Ovary (tissue), 9 donors: ENCODE data around the gene ARHGAP10. TPM values are rescaled to one million over a fixed set of nuclear protein-coding genes. Genes with fewer than 3 reads are reported as not detected.

Source experiments
- DNase-seq, 5 donors: peaks; one replicate each; pipeline ENCODE4 v3.0.0-alpha.2; 2019 to 2020
- H3K27ac ChIP-seq, 2 donors: fragments of 200-600 bp; one replicate each; pipeline versions ENCODE4 v1.5.1 to v1.8.0; 2019 to 2022
- H3K27me3 ChIP-seq: fragments of 200-600 bp; one replicate; pipeline ENCODE4 v1.8.0; 2022
- H3K36me3 ChIP-seq: fragments of 200-600 bp; sonication (generic); one replicate; pipeline ENCODE4 v1.5.1; 2019
- H3K4me1 ChIP-seq: one replicate; pipeline ENCODE4 v1.8.1; 2013; ENCODE audit warnings: mild to moderate bottlenecking, moderate library complexity; ENCODE audit not compliant: insufficient read depth
- H3K4me3 ChIP-seq: fragments of 200-600 bp; sonication (generic); one replicate; pipeline ENCODE4 v1.5.1; 2017
- H3K9me3 ChIP-seq, 2 donors: fragments of 200-600 bp in 1 of 2; sonication (generic) in 1 of 2; one replicate each; pipeline versions ENCODE4 v1.5.1 to v1.8.1; 2013 to 2019; ENCODE audit warnings: mild to moderate bottlenecking in 1 of 2, moderate library complexity in 1 of 2
- EP300 ChIP-seq: sonication (generic); formaldehyde crosslinking; IDR thresholded peaks from one replicate; pipeline ENCODE4 v1.6.1; 2017; ENCODE audit warnings: antibody characterized with exemption
- POLR2A ChIP-seq: fragments of 450-650 bp; IDR thresholded peaks from one replicate; pipeline ENCODE4 v1.6.1; 2017; ENCODE audit warnings: antibody characterized with exemption, mild to moderate bottlenecking, moderate library complexity
- WGBS, 3 donors: extraction: QIAGEN DNeasy Blood & Tissue Kit in 1 of 3; methylation state at CpG; one replicate each; pipeline versions ENCODE4 v1.1.5 to v1.1.7; 2013 to 2017; 5-methylcytosine and 5-hydroxymethylcytosine counted together
- intact Hi-C, 4 donors: fragments of 100-400 bp; cut with DNase I; formaldehyde crosslinking; loops; one replicate each; pipeline versions ENCODE4 v1.11.0 to v1.15.1; 2022 to 2023
- polyA plus RNA-seq, 2 donors: library from polyadenylated mRNA; stranded (reverse); fragments of 200-250 nt in 1 of 2; fragments of 350-450 nt in 1 of 2; fragmentation: Illumina TruSeq in 1 of 2; extraction: RNeasy Lipid Tissue Mini Kit (QIAGEN cat#74804) in 1 of 2; gene quantifications; one replicate each; pipeline ENCODE4 v1.2.3, GENCODE V29; 2013 to 2014
- total RNA-seq, 7 donors: library from RNA; depleted of rRNA in 2 of 7; stranded (reverse); fragments of >200 nt in 2 of 7; fragmentation: NEBNext Ultra II Directional in 3 of 7; extraction: Animal tissue kit (Norgen Biotek cat#: 25700) in 3 of 7; gene quantifications; one replicate each; pipeline versions ENCODE4 v1.1.0 to v1.2.4, GENCODE V29; 2016 to 2023
- TF ChIP-seq, protein P1 (sequence below), 3 donors: fragments of 450-650 bp in 2 of 3; fragments of 200-600 bp in 1 of 3; IDR thresholded peaks; one replicate each; pipeline versions ENCODE4 v1.5.1 to v1.8.0; 2016 to 2022; ENCODE audit warnings: antibody characterized with exemption in 3 of 3, mild to moderate bottlenecking in 1 of 3
- donor health status: DM: no; HTN: no; CAD: no; lungs with moderate emphysema.
- donor health status: DM: no; HTN: no; CAD: no.
- donor health status: Bipolar disorder and iron deficiency.
- donor health status: DM: yes; HTN: yes; CAD: no.
- donor health status: DM: no; HTN: no; CAD: no.
- donor health status: DM: yes; HTN: yes; CAD: no.

Gene ARHGAP10
- total and polyA plus RNA-seq, 9 donors = 37.1 to 76.7 (median 63.8) TPM

DNA sequence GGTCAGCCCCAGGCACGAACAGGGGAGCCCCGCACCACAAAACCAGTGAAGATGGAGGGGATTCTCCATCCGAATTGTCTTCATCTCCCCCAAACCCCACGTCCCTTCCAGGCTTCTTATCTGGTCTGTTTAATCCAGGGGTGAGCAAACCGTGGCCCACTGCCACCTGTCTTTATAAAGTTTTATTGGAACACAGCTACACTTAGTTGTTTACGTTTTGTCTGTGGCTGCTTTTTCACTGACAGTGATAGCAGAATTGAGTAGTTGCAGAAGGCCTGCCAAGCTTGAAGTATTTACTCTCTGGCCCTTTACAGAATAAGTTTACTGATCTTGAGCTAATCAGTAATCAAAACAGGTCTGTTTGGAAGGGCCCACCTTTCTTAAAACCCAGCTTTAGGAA is 324.0 kb downstream of the ARHGAP10 start:
- TF ChIP-seq EP300 = no peak
- TF ChIP-seq, protein P1, sequence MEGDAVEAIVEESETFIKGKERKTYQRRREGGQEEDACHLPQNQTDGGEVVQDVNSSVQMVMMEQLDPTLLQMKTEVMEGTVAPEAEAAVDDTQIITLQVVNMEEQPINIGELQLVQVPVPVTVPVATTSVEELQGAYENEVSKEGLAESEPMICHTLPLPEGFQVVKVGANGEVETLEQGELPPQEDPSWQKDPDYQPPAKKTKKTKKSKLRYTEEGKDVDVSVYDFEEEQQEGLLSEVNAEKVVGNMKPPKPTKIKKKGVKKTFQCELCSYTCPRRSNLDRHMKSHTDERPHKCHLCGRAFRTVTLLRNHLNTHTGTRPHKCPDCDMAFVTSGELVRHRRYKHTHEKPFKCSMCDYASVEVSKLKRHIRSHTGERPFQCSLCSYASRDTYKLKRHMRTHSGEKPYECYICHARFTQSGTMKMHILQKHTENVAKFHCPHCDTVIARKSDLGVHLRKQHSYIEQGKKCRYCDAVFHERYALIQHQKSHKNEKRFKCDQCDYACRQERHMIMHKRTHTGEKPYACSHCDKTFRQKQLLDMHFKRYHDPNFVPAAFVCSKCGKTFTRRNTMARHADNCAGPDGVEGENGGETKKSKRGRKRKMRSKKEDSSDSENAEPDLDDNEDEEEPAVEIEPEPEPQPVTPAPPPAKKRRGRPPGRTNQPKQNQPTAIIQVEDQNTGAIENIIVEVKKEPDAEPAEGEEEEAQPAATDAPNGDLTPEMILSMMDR (IDR thresholded peaks at IDR 0.05) = no peak
- no peak for TF ChIP-seq POLR2A
- H3K36me3 ChIP-seq = no peaks in the 10 kb centered on the region
- 79 to 88% (median 84%) methylated on average over 6 of the region's 6 CpGs for WGBS, 3 donors
- no peaks in the 10 kb centered on the region for H3K9me3 ChIP-seq
- intact Hi-C loops = no loop called here
- H3K4me1 ChIP-seq = peaks cover 2% of the 10 kb centered on the region
- no peak overlapping the region for H3K27ac ChIP-seq
- H3K4me3 ChIP-seq = no peak overlapping the region
- no peak for DNase-seq
- H3K27me3 ChIP-seq = no peaks in the 10 kb centered on the region

DNA sequence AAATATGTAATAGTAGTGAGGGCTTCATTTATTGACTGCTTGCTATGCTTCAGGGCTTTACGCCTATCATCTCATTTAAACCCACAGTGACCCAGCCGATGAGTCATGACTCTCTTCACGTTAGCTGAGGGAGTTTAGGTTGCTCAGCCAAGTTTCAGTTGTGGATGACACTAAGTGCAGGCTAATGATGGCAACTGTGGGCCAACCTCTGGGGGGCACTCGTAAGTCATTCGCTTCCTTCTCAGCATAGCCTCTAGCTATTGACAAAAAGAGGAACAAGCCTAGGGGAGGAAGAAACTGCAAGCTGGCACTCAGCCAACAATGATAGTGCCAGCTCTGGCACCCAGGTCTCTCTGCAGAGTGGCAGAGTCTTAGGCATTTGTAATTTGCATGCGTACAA is 325.0 kb downstream of the ARHGAP10 start:
- intact Hi-C loops = no loop called here
- Histone ChIP-seq H3K27me3 (no peaks in the 10 kb centered on the region), H3K4me3 (no peak overlapping the region), H3K27ac (no peak overlapping the region), H3K9me3 (no peaks in the 10 kb centered on the region), H3K4me1 (peaks cover 1% of the 10 kb centered on the region), H3K36me3 (no peaks in the 10 kb centered on the region)
- whole genome bisulfite sequencing, 3 donors = 73 to 77% (median 75%) methylated on average over 6 of the region's 6 CpGs
- no peak for DNase-seq
- TF ChIP-seq, protein P1 (IDR thresholded peaks at IDR 0.05) = no peak
- TF ChIP-seq POLR2A = no peak
- no peak for TF ChIP-seq EP300

DNA sequence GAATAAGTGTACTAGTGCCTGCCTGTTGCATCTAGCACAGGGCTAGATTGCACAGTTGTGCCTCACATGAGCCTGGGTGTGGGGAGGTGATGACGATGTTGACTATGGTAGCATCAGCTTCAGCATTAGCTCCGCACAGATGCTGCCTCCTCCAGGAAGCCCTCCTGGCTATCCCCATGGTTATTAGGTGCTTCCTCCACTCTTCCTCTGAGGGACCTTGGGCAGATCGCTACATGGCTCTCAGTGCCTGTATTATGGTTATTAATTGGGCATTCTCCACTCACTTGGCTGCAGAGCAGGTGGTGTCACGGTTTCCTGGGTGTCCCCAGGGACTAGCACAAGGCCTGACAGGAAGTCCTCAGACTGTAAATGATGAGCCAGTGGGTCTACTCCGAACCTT is 325.6 kb downstream of the ARHGAP10 start:
- H3K27me3 ChIP-seq = no peaks in the 10 kb centered on the region
- no peak overlapping the region for H3K27ac ChIP-seq
- TF ChIP-seq POLR2A = no peak
- no peak for TF ChIP-seq EP300
- TF ChIP-seq, protein P1 (IDR thresholded peaks at IDR 0.05) = no peak
- no peaks in the 10 kb centered on the region for H3K36me3 ChIP-seq
- WGBS, 3 donors = 98 to 99% (median 99%) methylated on average over 5 of the region's 5 CpGs
- H3K9me3 ChIP-seq = no peaks in the 10 kb centered on the region
- intact Hi-C loops = no loop called here
- DNase-seq = no peak
- peaks cover 1% of the 10 kb centered on the region for H3K4me1 ChIP-seq
- no peak overlapping the region for H3K4me3 ChIP-seq

DNA sequence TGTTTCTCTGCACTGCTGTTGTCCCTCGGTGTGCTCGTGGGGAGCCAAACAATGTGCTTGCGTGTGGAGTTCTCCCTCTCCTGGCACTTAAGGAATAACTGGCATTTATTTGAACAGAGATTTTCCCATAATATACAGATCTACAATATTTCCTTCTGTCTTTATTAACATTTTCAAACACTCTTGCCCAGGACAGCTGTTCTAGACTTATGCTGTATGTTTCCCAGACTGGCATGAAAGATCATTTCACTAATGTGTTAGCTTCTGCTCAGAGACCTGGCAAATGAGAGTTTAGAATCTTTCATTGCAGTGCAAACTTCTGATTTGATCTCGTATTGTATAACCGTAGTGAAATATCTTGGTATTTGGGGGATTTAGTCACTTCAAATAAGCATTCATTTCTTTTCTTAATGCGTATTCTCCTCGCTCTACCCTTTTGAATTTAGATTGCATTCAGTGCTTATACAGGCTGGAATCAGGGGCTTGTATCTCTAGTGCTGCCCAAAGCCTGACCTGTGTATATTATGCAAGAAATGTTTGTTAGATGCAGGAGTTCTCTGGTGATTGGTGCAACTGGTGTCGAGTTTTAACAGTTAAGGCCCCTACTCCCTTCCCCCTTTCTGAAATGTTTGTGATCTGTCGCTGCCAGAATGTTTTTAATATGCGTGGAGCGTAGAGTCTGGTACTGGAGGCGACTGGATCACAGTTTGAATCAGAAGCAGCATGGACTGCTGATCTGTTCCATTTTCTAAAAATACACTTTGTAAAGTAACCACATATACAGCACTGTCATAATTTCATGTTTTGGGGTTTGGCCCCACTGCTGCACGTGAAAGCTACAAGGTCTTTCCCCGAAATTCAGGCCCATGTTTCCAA is 326.3 kb downstream of the ARHGAP10 start:
- no peak for DNase-seq
- intact Hi-C loops = no loop called here
- 91 to 93% (median 92%) methylated on average over 14 of the region's 14 CpGs for WGBS, 3 donors
- TF ChIP-seq EP300 = no peak
- TF ChIP-seq, protein P1 (IDR thresholded peaks at IDR 0.05) = no peak
- TF ChIP-seq POLR2A = no peak
- Histone ChIP-seq H3K27ac (no peak overlapping the region), H3K36me3 (no peaks in the 10 kb centered on the region), H3K27me3 (no peaks in the 10 kb centered on the region), H3K9me3 (no peaks in the 10 kb centered on the region), H3K4me1 (peaks cover 1% of the 10 kb centered on the region), H3K4me3 (no peak overlapping the region)
